H9 (cell line): ENCODE data around the gene SLC17A2. TPM values are rescaled to one million over a fixed set of nuclear protein-coding genes. Genes with fewer than 3 reads are reported as not detected.

Source experiments
- DNase-seq: peaks from one replicate; pipeline ENCODE4 v3.0.0-alpha.2; 2017
- H2AFZ ChIP-seq: one replicate; pipeline ENCODE4 v1.6.1; 2013; ENCODE audit warnings: mild to moderate bottlenecking, low read length, control low read depth, moderate library complexity
- H2AK5ac ChIP-seq: 2 replicates; pipeline ENCODE4 v1.6.1; 2013; ENCODE audit warnings: low read length, control low read depth, mixed read lengths; ENCODE audit not compliant: insufficient read length
- H2BK120ac ChIP-seq: one replicate; pipeline ENCODE4 v1.6.1; 2013; ENCODE audit warnings: low read depth, mild to moderate bottlenecking, low read length, control low read depth, inconsistent platforms; ENCODE audit not compliant: poor library complexity, severe bottlenecking
- H2BK12ac ChIP-seq: 2 replicates; pipeline ENCODE4 v1.6.1; 2013; ENCODE audit warnings: low read length, control low read depth, mixed read lengths, low read depth; ENCODE audit not compliant: insufficient read length
- H2BK15ac ChIP-seq: 2 replicates; pipeline ENCODE4 v1.6.1; 2013; ENCODE audit warnings: low read depth, low read length, control low read depth
- H2BK20ac ChIP-seq: one replicate; pipeline ENCODE4 v1.6.1; 2013; ENCODE audit warnings: low read depth, mild to moderate bottlenecking, low read length, control low read depth, inconsistent platforms; ENCODE audit not compliant: poor library complexity, severe bottlenecking
- H2BK5ac ChIP-seq: 2 replicates; pipeline ENCODE4 v1.6.1; 2013; ENCODE audit warnings: low read length, control low read depth, mixed read lengths; ENCODE audit not compliant: insufficient read length
- H3K14ac ChIP-seq: 2 replicates; pipeline ENCODE4 v1.6.1; 2013; ENCODE audit warnings: low read length, control low read depth; ENCODE audit not compliant: insufficient read depth
- H3K18ac ChIP-seq: 2 replicates; pipeline ENCODE4 v1.6.1; 2013; ENCODE audit warnings: low read depth, mild to moderate bottlenecking, mixed read lengths, low read length, control low read depth; ENCODE audit not compliant: insufficient read length
- H3K23ac ChIP-seq: 2 replicates; pipeline ENCODE4 v1.6.1; 2013; ENCODE audit warnings: low read length, control low read depth, mixed read lengths, low read depth; ENCODE audit not compliant: insufficient read length
- H3K23me2 ChIP-seq: 2 replicates; pipeline ENCODE4 v1.6.1; 2013; ENCODE audit warnings: low read depth, mild to moderate bottlenecking, mixed read lengths, low read length, control low read depth; ENCODE audit not compliant: insufficient read length, poor library complexity, severe bottlenecking
- H3K27ac ChIP-seq: 2 replicates; pipeline ENCODE4 v1.5.1; 2013; ENCODE audit warnings: low read length, control low read depth, mixed read lengths, low read depth; ENCODE audit not compliant: insufficient read length
- H3K27me3 ChIP-seq: 2 replicates; pipeline ENCODE4 v1.6.1; 2013; ENCODE audit warnings: low read length, control low read depth, inconsistent platforms; ENCODE audit not compliant: insufficient read depth
- H3K4ac ChIP-seq: 2 replicates; pipeline ENCODE4 v1.6.1; 2013; ENCODE audit warnings: low read depth, mild to moderate bottlenecking, control low read depth, inconsistent platforms, low read length, moderate library complexity
- H3K4me1 ChIP-seq: 2 replicates; pipeline ENCODE4 v1.6.1; 2013; ENCODE audit warnings: low read length, control low read depth, inconsistent platforms; ENCODE audit not compliant: insufficient read depth
- H3K4me2 ChIP-seq: 2 replicates; pipeline ENCODE4 v1.6.1; 2013; ENCODE audit warnings: low read length, control low read depth, mixed read lengths; ENCODE audit not compliant: insufficient read length, insufficient read depth
- H3K56ac ChIP-seq: 2 replicates; pipeline ENCODE4 v1.6.1; 2013; ENCODE audit warnings: low read depth, mild to moderate bottlenecking, mixed read lengths, low read length, control low read depth; ENCODE audit not compliant: insufficient read length
- H3K79me1 ChIP-seq: 2 replicates; pipeline ENCODE4 v1.6.1; 2013; ENCODE audit warnings: low read depth, mild to moderate bottlenecking, moderate library complexity, low read length, control low read depth, inconsistent platforms; ENCODE audit not compliant: insufficient read depth, poor library complexity, severe bottlenecking
- H3K79me2 ChIP-seq: 2 replicates; pipeline ENCODE4 v1.6.1; 2013; ENCODE audit warnings: low read length, control low read depth, inconsistent platforms; ENCODE audit not compliant: insufficient read depth
- H3K9ac ChIP-seq: 2 replicates; pipeline ENCODE4 v1.6.1; 2013; ENCODE audit warnings: low read length, control low read depth, mixed read lengths; ENCODE audit not compliant: insufficient read length; ENCODE audit errors: extremely low read depth
- H3K9me3 ChIP-seq: one replicate; pipeline ENCODE4 v1.6.1; 2013; ENCODE audit warnings: low read depth, low read length, inconsistent platforms; ENCODE audit not compliant: control insufficient read depth
- H3T11ph ChIP-seq: one replicate; pipeline ENCODE4 v1.6.1; 2013; ENCODE audit warnings: mild to moderate bottlenecking, low read length, control low read depth, inconsistent platforms
- H4K20me1 ChIP-seq: one replicate; pipeline ENCODE4 v1.6.1; 2013; ENCODE audit not compliant: control insufficient read depth, insufficient read length, insufficient read depth
- H4K5ac ChIP-seq: 2 replicates; pipeline ENCODE4 v1.6.1; 2013; ENCODE audit warnings: low read depth, mild to moderate bottlenecking, mixed read lengths, low read length, control low read depth; ENCODE audit not compliant: insufficient read length
- H4K8ac ChIP-seq: replicated peaks from 2 replicates; pipeline ENCODE4 v1.6.1; 2013; ENCODE audit warnings: low read length, control low read depth, mixed read lengths, low read depth; ENCODE audit not compliant: insufficient read length
- H4K91ac ChIP-seq: 2 replicates; pipeline ENCODE4 v1.6.1; 2013; ENCODE audit warnings: low read depth, mild to moderate bottlenecking, moderate library complexity, mixed read lengths, low read length, control low read depth; ENCODE audit not compliant: insufficient read length
- H3K27ac Mint-ChIP-seq, 3 experiments: 2 replicates in 2 of 3; 3 replicates in 1 of 3; pipeline ENCODE4 v1.8.0; 2020 to 2021; ENCODE audit warnings: mixed read lengths in 3 of 3, mild to moderate bottlenecking in 1 of 3, moderate library complexity in 1 of 3
- H3K27me3 Mint-ChIP-seq: 2 replicates; pipeline ENCODE4 v1.8.0; 2021; ENCODE audit warnings: low read depth, mild to moderate bottlenecking, moderate library complexity, mixed read lengths
- H3K36me3 Mint-ChIP-seq, 3 experiments: 2 replicates in 2 of 3; 3 replicates in 1 of 3; pipeline ENCODE4 v1.8.0; 2020 to 2021; ENCODE audit warnings: low read depth in 3 of 3, mixed read lengths in 3 of 3; ENCODE audit not compliant: insufficient read depth in 1 of 3
- H3K4me1 Mint-ChIP-seq, 2 experiments: 2 replicates each; pipeline ENCODE4 v1.8.0; 2020; ENCODE audit warnings: mixed read lengths in 2 of 2
- H3K4me3 Mint-ChIP-seq, 2 experiments: 2 replicates in 1 of 2; 3 replicates in 1 of 2; pipeline ENCODE4 v1.8.0; 2020 to 2021; ENCODE audit warnings: mild to moderate bottlenecking in 2 of 2, mixed read lengths in 2 of 2, moderate library complexity in 1 of 2
- H3K9me3 Mint-ChIP-seq, 2 experiments: 2 replicates in 1 of 2; 3 replicates in 1 of 2; pipeline ENCODE4 v1.8.0; 2020; ENCODE audit warnings: mild to moderate bottlenecking in 2 of 2, mixed read lengths in 2 of 2, moderate library complexity in 1 of 2
- CTCF ChIP-seq: fragments of 200-600 bp; sonication (generic); conservative IDR thresholded peaks from 3 replicates; pipeline ENCODE4 v1.8.0; 2021; ENCODE audit warnings: antibody characterized with exemption, mild to moderate bottlenecking
- WGBS: extraction: QIAGEN DNeasy Blood & Tissue Kit; methylation state at CpG from one replicate; pipeline ENCODE4 v1.1.7; 2013; ENCODE audit warnings: missing lambda C conversion rate, low lambda C conversion rate, mixed read lengths; ENCODE audit not compliant: insufficient read length; ENCODE audit errors: extremely low coverage; 5-methylcytosine and 5-hydroxymethylcytosine counted together
- total RNA-seq: library from RNA; stranded (reverse); gene quantifications from 2 replicates; pipeline ENCODE4 v1.2.1, GENCODE V29; 2021

Gene SLC17A2
- total RNA-seq, 1 experiment from 2014 or later: not detected

DNA sequence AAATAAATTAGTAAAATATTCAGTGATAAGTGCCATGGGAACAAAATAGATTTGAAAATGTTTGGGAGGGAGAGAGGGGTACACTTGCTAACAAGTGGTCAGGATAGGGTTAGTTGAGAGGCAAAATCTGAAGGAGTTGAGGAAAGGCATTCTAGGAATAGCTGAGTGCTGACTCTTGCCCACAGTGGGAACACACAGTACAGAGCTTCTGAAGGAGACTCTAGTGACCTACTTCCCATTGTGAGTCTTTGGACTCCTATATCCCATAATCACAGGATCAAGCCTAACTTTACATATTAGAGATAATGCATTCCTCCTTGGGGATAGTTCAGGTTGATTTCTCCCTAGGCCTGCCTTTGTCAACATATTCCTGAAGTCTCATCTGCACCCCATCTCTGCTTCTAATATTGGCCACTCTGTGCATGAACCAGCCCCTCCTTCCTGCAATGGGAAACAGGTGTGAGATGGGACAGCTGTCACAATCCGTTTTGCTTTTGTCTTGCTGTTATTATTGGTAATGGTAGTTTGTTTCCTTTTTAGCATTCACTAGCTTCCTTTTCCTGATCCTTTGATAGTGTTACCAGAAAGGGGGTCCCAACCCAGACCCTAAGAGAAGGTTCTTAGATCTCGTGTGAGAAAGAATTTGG, 29.5 kb upstream of the SLC17A2 start:
- peaks cover 10% of the 10 kb centered on the region for H3K4me1 ChIP-seq
- DNase-seq: no peak
- no peak overlapping the region for H2AK5ac ChIP-seq
- H2BK15ac ChIP-seq: no peak overlapping the region
- H3K14ac ChIP-seq: no peak overlapping the region
- H3K9ac ChIP-seq: no peak overlapping the region
- peaks cover 13 to 39% (median 20%) of the 10 kb centered on the region in 3 experiments for H3K36me3 Mint-ChIP-seq
- no peak overlapping the region for H2BK20ac ChIP-seq
- H4K91ac ChIP-seq: no peak overlapping the region
- H3K27me3 ChIP-seq: no peaks in the 10 kb centered on the region
- peaks cover 5% of the 10 kb centered on the region for H3K9me3 ChIP-seq
- H3K23me2 ChIP-seq: no peaks in the 10 kb centered on the region
- TF ChIP-seq CTCF: no peak
- no peak overlapping the region for H3K27ac Mint-ChIP-seq
- H3K4me1 Mint-ChIP-seq: peaks cover 35 to 42% of the 10 kb centered on the region in 2 experiments
- H3K9me3 Mint-ChIP-seq: peaks cover 29% of the 10 kb centered on the region in 2 experiments
- H3K18ac ChIP-seq: no peak overlapping the region
- H3K79me1 ChIP-seq: no peaks in the 10 kb centered on the region
- H3K27ac ChIP-seq: no peak overlapping the region
- no peak overlapping the region for H3K4ac ChIP-seq
- H3K27me3 Mint-ChIP-seq: peaks cover 5% of the 10 kb centered on the region
- H2BK12ac ChIP-seq: no peak overlapping the region
- no peak overlapping the region for H4K5ac ChIP-seq
- H3K4me3 Mint-ChIP-seq: no peak overlapping the region
- H2BK5ac ChIP-seq: no peak overlapping the region
- H2AFZ ChIP-seq: no peak overlapping the region
- no peak overlapping the region for H3T11ph ChIP-seq
- H4K8ac ChIP-seq: no peak overlapping the region
- no peak overlapping the region for H2BK120ac ChIP-seq
- H3K56ac ChIP-seq: no peak overlapping the region
- no peak overlapping the region for H3K23ac ChIP-seq
- no CpG with 5 or more reads among the region's 2 CpGs for WGBS
- no peaks in the 10 kb centered on the region for H4K20me1 ChIP-seq
- no peak overlapping the region for H3K4me2 ChIP-seq
- no peaks in the 10 kb centered on the region for H3K79me2 ChIP-seq
